VCaP (cell line): ENCODE data around the gene ABHD8.

Source experiments
- H3K27ac ChIP-seq: fragments of 450-650 bp; 2 replicates; pipeline ENCODE4 v1.5.1; 2017
- CTCF ChIP-seq: fragments of 450-650 bp; conservative IDR thresholded peaks from 2 replicates; pipeline ENCODE4 v1.5.1; 2017; ENCODE audit warnings: mild to moderate bottlenecking, moderate library complexity

ABHD8 gene

GRCh38 chr19:17341845-17342244, 38.6 kb upstream of the ABHD8 start:
- no peak overlapping the region for H3K27ac ChIP-seq
- TF ChIP-seq CTCF = no peak

- H3K27ac ChIP-seq = no peak overlapping the region
- TF ChIP-seq CTCF = no peak
Measured at GRCh38 chr19:17341386-17341785, 38.2 kb upstream of the ABHD8 start.

DNA sequence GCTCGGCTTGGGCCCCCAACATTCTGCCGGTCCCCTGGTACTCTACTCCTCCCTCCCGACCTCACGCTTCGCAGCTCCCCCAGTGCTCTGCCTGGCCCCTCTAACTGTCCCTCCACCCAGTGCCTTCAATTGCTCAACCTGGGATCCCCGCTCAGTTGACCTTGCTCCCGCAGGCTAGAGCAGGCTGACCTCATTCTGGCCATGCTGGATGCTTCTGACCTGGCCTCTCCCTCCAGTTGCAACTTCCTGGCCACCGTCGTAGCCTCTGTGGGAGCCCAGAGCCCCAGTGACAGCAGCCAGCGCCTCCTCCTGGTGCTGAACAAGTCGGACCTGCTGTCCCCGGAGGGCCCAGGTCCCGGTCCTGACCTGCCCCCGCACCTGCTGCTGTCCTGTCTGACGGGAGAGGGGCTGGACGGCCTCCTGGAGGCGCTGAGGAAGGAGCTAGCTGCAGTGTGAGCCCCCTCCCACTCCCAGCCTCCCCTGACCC, 37.7 kb upstream of the ABHD8 start:
- no peak for TF ChIP-seq CTCF
- H3K27ac ChIP-seq = no peak overlapping the region

- H3K27ac ChIP-seq = no peak overlapping the region
- TF ChIP-seq CTCF = no peak
Measured at GRCh38 chr19:17340302-17340870, 37.2 kb upstream of the ABHD8 start.

GRCh38 chr19:17339088-17339741, 36.0 kb upstream of the ABHD8 start:
- no peak for TF ChIP-seq CTCF
- no peak overlapping the region for H3K27ac ChIP-seq

DNA sequence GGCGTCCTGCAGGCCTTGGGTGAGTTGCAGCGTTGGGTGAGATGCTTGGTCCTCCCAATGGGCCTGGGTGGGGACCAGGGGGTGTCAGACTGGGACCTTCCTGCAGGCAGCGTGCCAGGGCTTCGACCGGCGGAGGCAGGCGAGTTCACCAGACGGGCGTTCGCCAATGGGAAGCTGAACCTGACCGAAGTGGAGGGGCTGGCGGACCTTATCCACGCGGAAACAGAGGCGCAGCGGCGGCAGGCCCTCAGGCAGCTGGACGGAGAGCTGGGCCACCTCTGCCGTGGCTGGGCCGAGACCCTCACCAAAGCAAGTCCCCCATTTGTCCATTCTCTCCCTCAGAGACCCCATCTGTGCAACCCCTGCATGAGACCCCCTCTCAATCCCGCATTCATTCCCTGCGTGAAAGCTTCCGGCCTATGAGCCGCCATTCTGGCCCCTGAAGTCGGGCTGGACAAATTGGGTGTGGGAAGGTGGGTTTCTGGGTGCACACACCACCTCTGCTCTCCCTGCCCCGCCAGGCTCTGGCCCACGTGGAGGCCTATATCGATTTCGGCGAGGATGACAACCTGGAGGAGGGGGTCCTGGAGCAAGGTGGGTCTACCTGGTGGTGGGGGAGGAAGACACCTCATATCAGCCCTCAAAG, 35.3 kb upstream of the ABHD8 start:
- TF ChIP-seq CTCF = no peak
- peak overlapping the region; percentile 93; the same call in 1 of the 2 replicates for H3K27ac ChIP-seq

DNA sequence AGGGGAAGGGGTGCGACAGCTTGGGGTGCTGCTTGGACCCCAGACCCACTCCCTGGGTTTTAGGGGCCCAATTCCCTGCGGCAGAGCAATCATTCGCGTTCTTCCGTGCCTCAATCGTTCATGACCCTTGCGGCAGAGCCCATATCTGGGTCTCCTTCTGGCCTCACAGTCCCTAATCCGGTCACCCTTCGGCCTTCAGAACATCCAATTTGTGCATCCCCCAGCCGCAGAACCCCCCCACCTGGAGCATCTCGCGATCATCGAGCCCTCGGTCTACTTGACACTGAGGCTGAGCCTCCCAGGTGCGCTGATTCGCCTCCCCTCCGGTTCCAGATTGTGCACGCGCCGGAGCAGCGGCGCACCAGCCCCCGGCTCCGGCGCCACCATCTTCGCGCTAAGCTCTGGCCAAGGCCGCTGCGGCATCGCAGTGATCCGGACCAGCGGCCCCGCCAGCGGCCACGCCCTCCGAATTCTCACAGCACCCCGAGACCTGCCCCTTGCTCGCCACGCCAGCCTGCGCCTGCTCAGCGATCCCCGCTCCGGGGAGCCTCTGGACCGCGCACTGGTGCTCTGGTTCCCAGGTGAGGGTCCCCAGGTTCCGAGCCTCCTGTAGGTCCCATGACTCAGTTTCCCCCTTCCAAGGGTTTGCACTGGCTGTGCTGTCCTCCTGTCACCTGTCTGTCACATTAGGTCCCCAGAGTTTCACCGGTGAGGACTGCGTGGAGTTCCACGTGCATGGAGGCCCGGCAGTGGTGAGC, 34.6 kb upstream of the ABHD8 start:
- H3K27ac ChIP-seq = peak overlapping the region; percentile 93
- TF ChIP-seq CTCF = no peak
